CD4-positive, alpha-beta T cell treated with Interleukin-6 for 4 hours (primary cell): ENCODE data around the gene CLECL1.
"Not testable (repeated sequence)": the region's sequence is repeated elsewhere in the genome, so short reads cannot be mapped to it uniquely, and the experiment has no call there.

Experiments used
- DNase-seq: peaks from one replicate; pipeline ENCODE4 v3.0.0-alpha.2; 2020; ENCODE audit warnings: mixed read lengths

CLECL1 gene

GRCh38 chr12:9751204-9752144 lies 18.6 kb upstream of the CLECL1 start:
- DNase-seq = peak; percentile 13

GRCh38 chr12:9750276-9751203 lies 17.6 kb upstream of the CLECL1 start:
- DNase-seq = peak; percentile 57

GRCh38 chr12:9749640-9750039 lies 16.7 kb upstream of the CLECL1 start:
- no peak for DNase-seq

GRCh38 chr12:9745199-9745598 lies 12.3 kb upstream of the CLECL1 start:
- no peak for DNase-seq

- DNase-seq = peak; percentile 54
These were observed 9.8 kb upstream of the CLECL1 start for GRCh38 chr12:9742661-9743060.

GRCh38 chr12:9741726-9742125 lies 8.8 kb upstream of the CLECL1 start:
- peak; percentile 75 for DNase-seq

- DNase-seq = peak; percentile 30
These were observed 7.3 kb upstream of the CLECL1 start for GRCh38 chr12:9740106-9740750.

GRCh38 chr12:9739404-9740105 lies 6.7 kb upstream of the CLECL1 start:
- DNase-seq = peak; percentile 19

GRCh38 chr12:9738905-9739304 lies 6.0 kb upstream of the CLECL1 start:
- DNase-seq = not testable (repeated sequence)

- DNase-seq = no peak
These were observed 4.2 kb upstream of the CLECL1 start for GRCh38 chr12:9736936-9737705.

GRCh38 chr12:9735601-9736000 lies 2.7 kb upstream of the CLECL1 start:
- no peak for DNase-seq

- DNase-seq = no peak
These were observed 1.1 kb downstream of the CLECL1 start for GRCh38 chr12:9731797-9732196.

GRCh38 chr12:9731393-9731792 lies 1.5 kb downstream of the CLECL1 start:
- DNase-seq = no peak

- no peak for DNase-seq
These were observed 2.3 kb downstream of the CLECL1 start for GRCh38 chr12:9730591-9730990.

- no peak for DNase-seq
These were observed 2.9 kb downstream of the CLECL1 start for GRCh38 chr12:9730011-9730410.

GRCh38 chr12:9729082-9729481 lies 3.8 kb downstream of the CLECL1 start:
- DNase-seq = no peak

- DNase-seq = no peak
These were observed 5.1 kb downstream of the CLECL1 start for GRCh38 chr12:9727813-9728212.

- DNase-seq = no peak
These were observed 7.6 kb downstream of the CLECL1 start for GRCh38 chr12:9725213-9725870.

- DNase-seq = no peak
These were observed 8.9 kb downstream of the CLECL1 start for GRCh38 chr12:9724023-9724422.

- no peak for DNase-seq
These were observed 11.4 kb downstream of the CLECL1 start for GRCh38 chr12:9721394-9722092.
